Stimulated activated CD4-positive, alpha-beta T cell treated with anti-CD3 and anti-CD28 coated beads, Interleukin-2, amount 100 ng/mL, for 48 hours (primary cell): ENCODE data around the gene ANKIB1.
"Not testable (repeated sequence)": the region's sequence is repeated elsewhere in the genome, so short reads cannot be mapped to it uniquely, and the experiment has no call there.

Experiments
- DNase-seq, 2 donors: peaks; one replicate each; pipeline ENCODE4 v3.0.0-alpha.2; 2020

Gene ANKIB1

DNA sequence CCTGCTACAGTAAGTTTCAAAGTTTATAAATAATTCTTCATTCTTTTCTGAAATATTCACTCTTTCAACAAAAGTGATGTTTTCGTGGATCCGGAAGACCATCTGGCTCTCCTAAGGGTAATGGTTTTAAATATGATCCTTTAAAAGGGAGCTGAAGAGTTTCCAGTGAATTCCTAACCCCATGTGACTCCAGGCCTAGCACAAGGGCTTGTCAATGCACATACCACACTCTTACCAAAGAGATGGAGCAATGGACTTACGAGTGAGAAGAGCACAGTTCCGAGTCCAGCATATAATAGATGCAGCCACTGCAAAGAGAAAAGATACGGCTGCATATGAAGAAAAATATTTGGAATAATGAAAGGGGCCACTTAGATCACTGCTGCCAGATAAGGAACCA, 169.5 kb downstream of the ANKIB1 start:
- no peak for DNase-seq

DNA sequence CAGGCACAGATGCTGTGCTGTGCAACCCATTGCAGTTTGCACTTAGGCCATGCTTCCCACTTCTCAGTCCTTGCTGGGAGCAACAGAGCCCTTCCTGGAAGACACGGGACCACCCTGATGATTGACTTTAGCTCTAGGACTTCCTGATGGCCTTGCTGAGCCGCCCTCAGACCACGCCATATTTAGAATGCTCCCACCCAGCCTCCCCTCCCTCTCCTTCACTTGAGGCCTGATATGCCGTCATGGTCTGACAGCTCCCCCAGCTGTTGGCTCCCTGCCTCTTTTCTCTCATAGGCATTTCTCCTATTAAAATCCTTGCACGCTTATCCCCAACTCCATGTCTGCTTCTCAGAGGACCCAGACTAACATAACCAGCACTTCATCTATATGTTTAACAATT, 172.1 kb downstream of the ANKIB1 start:
- no peak for DNase-seq

DNA sequence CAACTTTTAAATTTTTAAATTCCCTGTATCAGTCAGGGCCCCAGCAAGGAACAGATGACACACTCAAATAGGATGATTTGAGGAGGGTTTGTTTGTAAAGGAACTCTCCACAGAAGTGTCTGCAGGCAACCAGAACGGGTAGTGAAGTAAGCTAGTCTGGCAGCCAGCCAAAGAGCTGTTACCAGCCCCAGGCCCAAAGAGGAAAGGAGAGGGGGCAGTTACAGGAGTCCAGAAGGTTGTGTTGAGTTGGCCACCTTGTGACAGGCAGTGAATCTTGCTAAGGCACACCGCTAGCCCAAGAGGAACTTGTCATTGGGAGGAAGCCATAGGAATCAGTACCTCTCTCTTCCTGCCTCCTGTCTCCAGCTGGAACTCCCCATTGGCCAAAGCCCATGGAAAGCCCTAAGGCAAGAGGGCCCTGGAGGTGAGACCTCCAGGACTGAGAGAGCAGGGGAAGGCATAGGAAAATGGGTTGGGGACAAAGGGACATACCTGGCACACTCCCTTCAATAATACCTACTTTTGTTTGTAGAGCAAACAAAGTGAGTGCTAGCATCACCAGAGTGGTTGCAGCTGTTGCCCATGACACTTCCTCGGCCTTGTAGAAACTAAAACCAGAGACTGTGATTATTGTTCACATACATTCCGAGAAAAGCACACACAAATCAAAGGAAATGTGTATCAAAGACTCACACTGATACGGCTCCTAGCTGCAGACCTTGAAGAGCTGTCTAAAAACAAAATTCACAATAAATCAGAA, 176.1 kb downstream of the ANKIB1 start:
- DNase-seq = no peak

DNA sequence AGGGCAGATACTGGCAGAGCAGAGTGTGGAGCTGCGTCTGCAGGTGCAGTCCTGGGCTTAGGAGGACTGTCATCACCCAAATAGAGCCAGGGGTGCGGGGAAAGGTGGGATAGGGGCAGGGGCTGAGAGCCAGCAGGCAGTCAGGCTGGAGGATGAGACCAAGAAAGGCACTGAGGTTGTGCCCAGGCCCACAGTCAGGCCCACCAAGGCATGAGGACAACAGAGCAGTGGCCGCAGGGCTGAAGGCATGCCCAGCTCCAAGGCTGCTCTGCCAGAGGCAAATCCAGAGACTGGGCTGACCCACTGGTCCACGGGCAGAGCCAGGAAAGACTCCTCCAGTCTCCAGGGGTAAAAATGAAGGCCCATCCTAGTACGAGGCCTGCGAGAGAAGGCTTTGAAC, 177.2 kb downstream of the ANKIB1 start:
- DNase-seq = no peak

DNA sequence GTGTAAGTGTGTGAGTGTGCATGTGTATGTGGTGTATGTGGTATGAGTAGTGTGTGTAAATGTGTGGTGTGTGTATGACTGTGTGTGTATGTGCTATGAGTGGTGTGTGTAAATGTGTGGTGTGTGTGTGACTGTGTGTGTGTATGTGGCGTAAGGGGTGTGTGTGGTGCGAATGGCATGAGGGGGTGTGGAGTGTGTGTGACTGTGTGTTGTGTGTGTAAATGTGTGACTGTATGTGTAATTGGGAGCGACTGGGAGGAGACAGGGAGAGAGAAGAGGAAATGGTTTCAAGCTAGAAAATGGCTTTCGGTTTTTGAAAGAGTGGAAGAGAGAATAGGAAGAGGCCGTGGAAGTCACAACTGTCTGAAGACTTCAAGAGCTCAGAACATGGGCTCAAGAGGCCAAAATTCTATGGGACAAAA, 177.9 kb downstream of the ANKIB1 start:
- no peak for DNase-seq

DNA sequence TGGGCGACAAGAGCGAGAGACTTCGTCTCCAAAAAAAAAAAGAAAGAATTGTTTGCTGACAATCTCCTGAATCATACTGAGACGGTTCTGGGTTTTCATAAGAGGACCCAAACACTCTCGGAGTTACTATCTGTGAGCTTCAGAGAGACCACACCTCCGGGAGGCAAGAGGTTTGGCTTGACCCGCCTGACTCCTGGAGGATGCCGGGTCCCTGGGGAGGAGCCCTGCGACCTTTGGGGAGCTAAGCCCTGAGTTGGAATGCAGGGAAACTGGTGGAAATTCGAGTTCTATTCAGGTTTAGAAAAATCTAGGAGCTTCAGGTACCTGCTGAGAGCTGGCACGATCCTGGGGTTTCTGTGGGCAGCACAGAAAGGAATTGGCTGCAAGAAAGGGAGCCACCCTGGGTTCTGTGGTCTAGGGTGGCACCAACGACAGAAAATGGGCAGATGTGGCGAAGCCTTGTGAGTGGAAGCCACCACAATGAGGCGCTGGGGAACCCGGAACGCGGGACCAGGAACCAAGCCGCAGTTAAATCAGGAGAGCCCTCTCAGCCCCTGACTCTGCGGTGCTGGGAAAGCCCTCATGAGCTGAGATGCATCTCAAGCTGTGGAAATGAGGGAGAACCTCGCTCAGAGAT, 179.7 kb downstream of the ANKIB1 start:
- DNase-seq = no peak

DNA sequence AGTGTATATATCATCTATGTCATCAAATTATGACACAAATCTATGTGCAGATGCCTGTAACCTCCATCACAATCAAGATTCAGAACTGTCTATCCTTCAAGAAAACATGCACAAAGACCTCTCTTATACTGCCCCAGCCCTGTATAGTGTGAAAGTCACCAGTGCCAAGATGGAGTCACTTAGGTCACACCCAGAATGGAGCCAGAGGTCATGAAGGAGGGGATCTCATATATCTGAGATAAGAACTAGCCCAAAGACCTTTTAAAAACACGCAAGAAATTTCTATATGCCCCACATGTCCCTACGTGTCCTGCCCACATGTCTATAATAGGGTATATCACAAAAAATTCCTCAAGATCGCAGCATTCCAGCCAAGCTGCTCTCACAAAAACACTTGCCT, 181.4 kb downstream of the ANKIB1 start:
- no peak for DNase-seq

DNA sequence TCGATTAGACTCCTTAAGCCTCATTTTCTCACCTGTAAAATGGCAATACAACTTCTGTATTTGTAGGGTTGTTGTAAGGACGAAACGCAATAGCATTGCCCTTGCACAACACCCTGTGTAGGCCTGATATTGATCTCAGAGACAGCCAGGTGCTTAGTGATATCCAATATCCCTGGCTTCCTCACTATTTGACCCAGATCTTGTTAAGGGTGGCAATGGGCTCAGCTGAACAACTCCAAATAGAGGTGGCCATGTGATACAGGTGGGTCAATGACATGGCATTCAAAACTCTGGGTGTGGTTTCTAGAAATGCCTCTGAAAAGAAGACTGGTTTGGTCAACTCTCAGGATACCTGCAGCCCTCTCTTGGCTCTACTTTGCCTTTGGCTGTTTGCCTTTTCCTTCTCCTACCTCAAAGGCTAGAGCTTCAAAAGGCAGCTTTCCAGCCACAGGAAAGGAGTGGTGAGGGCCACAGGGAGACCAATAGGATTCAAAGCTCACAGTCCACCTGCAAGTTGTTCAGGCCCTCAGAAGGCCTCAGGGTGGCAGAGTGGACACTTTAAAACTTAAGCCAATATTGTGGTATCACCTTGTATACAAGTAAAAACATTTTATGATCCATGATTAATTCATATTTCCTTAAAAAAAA, 186.6 kb downstream of the ANKIB1 start:
- DNase-seq = no peak

DNA sequence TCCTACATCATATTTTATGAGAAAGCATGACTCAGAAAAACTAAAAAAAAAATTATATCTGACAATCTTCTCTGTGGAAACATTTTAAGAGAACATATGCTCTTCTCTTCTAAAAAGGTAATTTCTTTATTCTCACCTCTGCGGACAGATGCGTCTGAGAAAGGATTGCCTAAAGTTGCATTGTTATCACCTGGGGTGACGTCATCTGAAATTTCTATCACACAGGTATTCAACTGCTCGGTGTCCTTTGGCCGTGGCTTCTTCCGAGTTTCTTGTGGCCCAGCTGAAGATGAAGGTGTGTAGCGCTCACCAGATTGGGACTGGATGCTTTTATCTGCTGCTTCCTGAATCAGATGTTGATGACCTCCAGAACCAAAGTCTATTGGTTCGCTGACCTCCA, 187.2 kb downstream of the ANKIB1 start:
- DNase-seq = no peak

DNA sequence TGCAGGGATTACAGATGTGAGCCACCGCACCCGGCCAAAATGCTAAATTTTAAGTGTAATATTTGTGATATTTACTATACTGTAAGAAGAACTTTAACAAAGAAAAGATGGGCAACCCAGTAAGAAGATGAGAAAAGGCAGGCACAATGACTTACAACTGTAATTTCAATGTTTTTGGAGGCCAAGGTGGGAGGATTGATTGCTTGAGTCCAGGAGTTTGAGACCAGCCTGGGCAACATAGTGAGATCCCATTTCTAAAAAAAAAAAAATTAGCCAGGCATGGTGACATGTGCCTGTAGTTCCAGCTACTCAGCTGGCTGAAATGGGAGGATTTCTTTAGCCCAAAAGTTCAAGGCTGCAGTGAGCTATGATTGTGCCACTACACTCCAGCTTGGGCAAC, 189.8 kb downstream of the ANKIB1 start:
- no peak for DNase-seq

DNA sequence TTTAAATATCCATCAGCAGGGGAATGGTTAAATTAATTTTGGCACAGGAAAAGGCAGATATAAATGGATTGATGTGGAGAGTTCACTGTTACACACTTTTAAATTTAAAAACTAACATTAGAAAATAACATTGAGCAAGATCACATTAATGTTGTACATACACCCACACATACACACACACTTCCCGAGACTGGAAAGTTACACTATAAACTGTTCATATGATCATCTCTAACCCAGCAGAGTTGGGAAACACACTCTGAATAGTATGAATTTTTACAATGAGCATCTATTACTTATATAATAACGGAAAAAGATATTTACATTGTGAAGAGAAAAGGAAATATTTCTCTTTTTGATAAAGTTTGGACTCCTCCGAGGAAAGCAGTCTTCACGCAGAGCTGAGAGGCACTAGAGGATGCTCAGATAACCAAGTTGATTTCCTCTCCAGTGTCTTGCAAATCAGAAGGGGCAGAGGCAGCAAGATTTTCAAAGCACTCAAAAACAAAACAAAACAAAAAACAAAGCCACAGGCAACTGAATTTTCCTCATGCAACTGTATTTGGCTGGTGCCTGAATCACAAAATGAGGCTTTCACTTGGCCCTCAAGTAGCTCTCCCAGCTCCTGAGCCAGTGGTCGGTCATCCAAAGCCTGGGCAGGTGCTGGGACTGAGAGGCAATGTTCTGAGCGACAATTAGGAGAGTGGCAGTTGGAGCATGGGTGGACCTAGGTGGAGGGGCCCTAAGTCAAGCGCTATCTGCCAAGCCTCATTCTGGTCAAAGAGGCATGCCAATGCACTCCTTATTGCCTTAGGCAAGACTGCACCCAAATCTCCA, 191.1 kb downstream of the ANKIB1 start:
- DNase-seq = no peak

DNA sequence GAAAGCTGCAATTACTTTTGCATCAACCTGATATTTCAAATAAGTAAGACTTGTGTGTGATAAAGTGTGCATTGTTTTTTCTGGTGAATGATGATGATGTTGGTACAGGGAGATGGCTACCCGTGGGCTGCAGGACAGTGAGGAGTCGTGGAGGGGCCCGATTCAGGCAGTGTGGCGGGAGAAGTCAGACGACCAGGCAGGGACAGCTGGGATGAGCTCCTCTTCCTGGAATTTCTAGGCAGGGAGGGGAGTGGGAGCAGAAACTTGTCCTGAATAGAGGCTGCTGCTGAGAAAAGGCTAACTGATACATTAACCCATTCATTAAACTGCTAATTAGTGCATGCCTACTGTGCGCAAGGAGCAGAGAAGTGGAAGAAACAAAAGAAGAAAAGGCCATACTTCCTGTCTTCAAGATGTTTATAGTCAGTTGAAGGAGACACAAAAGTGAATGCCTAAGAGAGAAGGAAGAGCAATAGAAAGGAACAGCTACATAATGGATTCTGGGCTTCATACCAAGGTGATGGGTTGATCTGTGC, 192.2 kb downstream of the ANKIB1 start:
- DNase-seq = no peak

DNA sequence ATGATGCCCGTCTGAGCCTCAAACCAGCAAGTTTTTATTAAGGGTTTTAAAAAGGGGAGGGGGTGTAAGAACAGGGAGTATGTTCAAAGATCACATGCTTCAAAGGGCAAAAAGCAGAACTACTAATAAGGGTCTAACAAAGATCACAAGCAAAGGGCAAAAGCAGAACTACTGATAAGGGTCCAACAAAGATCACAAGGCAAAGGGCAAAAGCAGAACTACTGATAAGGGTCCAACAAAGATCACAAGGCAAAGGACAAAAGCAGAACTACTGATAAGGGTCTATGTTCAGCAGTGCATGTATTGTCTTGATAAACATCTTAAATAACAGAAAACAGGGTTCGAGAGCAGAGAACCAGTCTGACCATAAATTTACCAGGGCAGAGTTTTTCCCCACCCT, 196.9 kb downstream of the ANKIB1 start:
- DNase-seq = not testable (repeated sequence)

DNA sequence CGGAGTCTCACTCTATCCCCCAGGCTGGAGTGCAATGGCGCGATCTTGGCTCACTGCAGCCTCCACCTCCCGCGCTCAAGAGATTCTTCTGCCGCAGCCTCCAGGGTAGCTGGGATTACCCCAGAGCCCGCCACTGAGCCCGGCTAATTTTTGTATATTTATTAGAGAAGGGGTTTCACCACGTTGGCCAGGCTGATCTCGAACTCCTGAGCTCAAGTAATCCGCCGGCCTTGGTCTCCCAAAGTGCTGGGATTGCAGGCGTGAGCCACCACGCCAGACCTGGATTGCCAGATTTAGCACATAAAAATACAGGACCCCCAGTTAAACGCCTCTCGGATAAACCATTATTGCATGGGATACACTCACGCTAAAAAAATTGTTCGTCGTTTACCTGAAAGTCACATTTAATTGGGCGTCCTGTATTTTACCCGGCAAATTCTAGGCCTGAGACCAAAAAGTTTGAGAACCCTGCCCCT, 201.1 kb downstream of the ANKIB1 start:
- DNase-seq = no peak

DNA sequence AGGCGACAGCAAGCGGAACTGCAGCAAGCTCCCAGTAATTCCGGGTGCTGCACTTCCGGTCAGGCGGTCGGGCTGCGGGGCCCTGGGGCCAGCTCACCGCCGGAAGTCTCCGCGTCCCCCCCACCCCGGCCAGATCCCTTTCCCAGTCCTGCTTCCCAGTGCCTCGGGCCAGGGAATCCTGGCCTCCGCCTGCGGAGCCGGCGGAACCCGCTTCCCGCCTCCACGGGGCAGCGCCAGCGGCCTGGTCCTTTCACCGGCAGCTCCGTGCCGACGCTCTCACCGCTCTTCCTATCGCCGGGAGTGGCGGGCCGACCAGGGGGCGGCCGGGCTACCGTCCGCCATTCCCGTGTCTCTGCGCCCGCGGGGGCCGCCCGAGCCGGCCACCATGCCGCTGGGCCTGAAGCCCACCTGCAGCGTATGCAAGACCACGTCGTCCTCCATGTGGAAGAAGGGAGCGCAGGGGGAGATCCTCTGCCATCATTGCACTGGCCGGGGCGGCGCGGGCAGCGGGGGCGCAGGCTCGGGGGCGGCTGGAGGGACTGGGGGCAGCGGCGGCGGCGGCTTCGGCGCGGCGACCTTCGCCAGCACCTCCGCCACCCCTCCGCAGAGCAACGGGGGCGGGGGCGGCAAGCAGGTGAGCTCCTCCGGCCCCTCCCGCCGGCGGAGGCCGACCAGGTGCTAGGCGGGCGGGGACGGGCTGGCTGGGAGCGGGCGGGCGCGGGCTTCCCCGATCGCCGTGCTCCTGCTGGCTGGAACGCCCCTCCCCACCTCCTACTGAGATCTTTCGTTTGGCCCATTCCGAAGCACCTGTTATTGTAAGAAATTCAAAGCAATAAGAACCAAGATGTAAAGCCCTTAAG, 201.8 kb downstream of the ANKIB1 start, which contains the start of gene GATAD1:
Gene GATAD1 (plus strand): TSS at position 138 of the 860 bp plus-strand sequence. CDS start 248 bp downstream, at position 386.
- peak; percentile 75 to 81 for DNase-seq

DNA sequence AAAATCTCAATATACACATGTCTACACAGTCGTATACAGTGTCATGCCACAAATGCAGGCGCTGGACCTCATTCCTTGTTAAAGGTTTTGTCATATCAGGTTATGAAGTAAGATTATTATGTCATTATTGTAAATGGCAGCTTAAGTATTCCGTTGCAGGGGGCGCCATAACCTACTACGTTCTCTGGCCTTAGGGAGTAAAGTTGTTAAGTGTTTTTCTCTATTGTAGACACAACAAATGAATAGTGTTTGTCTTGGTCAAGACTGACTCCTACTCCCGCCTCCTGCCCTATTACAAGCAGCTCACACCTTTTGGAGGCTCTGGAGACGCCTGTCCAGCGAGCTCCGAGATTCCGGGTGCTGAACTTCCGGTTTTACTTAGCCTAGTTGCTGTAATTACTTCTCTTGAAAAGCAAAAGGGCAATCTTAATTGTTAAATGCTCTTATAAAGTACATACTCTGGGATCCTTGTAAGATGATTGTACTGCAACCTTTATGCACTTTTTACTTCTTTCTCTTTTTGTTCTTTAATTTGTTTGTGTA, 202.5 kb downstream of the ANKIB1 start:
- DNase-seq = peak; percentile 35 to 39
